Neuronal stem cell (in vitro differentiated cells): ENCODE results near the gene SP1.

Source experiments
- DNase-seq: peaks from one replicate; pipeline ENCODE4 v3.0.0-alpha.2; 2013; ENCODE audit warnings: low spot score
- H2AFZ ChIP-seq: one replicate; pipeline ENCODE4 v1.6.1; 2013; ENCODE audit warnings: mild to moderate bottlenecking, low read length, inconsistent platforms
- H2AK5ac ChIP-seq: 2 replicates; pipeline ENCODE4 v1.6.1; 2013; ENCODE audit warnings: low read depth, mild to moderate bottlenecking, inconsistent platforms, low read length, moderate library complexity, mixed read lengths
- H2BK120ac ChIP-seq: 2 replicates; pipeline ENCODE4 v1.6.1; 2013; ENCODE audit warnings: low read depth, mild to moderate bottlenecking, inconsistent platforms, low read length, moderate library complexity, mixed read lengths
- H2BK12ac ChIP-seq: one replicate; pipeline ENCODE4 v1.6.1; 2013; ENCODE audit warnings: low read length, inconsistent platforms
- H2BK15ac ChIP-seq: 2 replicates; pipeline ENCODE4 v1.6.1; 2013; ENCODE audit warnings: mild to moderate bottlenecking, low read length, inconsistent platforms, mixed read lengths
- H2BK5ac ChIP-seq: one replicate; pipeline ENCODE4 v1.6.1; 2013; ENCODE audit warnings: inconsistent platforms, mild to moderate bottlenecking, low read length, moderate library complexity
- H3K14ac ChIP-seq: one replicate; pipeline ENCODE4 v1.6.1; 2013; ENCODE audit warnings: low read length, inconsistent platforms
- H3K18ac ChIP-seq: 2 replicates; pipeline ENCODE4 v1.6.1; 2013; ENCODE audit warnings: low read length, inconsistent platforms
- H3K23ac ChIP-seq: 2 replicates; pipeline ENCODE4 v1.6.1; 2013; ENCODE audit warnings: low read depth, mild to moderate bottlenecking, mixed read lengths, low read length, inconsistent platforms; ENCODE audit not compliant: poor library complexity
- H3K27ac ChIP-seq: replicated peaks from 3 replicates; pipeline ENCODE4 v1.5.1; 2013; ENCODE audit warnings: low read length, inconsistent platforms
- H3K27me3 ChIP-seq, 3 experiments: 2 replicates each; pipeline ENCODE4 v1.6.1; 2013; ENCODE audit warnings: low read length in 3 of 3, mild to moderate bottlenecking in 2 of 3, inconsistent platforms in 1 of 3, low read depth in 1 of 3, mixed read lengths in 1 of 3, moderate library complexity in 1 of 3; ENCODE audit not compliant: control insufficient read depth in 3 of 3, insufficient read depth in 3 of 3
- H3K36me3 ChIP-seq, 2 donors: replicated peaks in 1 of 2; 2 replicates each; pipeline ENCODE4 v1.6.1; 2013; ENCODE audit warnings: low read length in 2 of 2; ENCODE audit not compliant: control insufficient read depth in 2 of 2, insufficient read depth in 2 of 2
- H3K4ac ChIP-seq: 2 replicates; pipeline ENCODE4 v1.6.1; 2013; ENCODE audit warnings: inconsistent platforms, mild to moderate bottlenecking, low read length, moderate library complexity
- H3K4me1 ChIP-seq, 2 donors: 1 replicate in 1 of 2; 2 replicates in 1 of 2; pipeline ENCODE4 v1.6.1; 2013; ENCODE audit warnings: low read length in 2 of 2, low read depth in 1 of 2; ENCODE audit not compliant: control insufficient read depth in 2 of 2, insufficient read depth in 1 of 2
- H3K4me2 ChIP-seq: one replicate; pipeline ENCODE4 v1.6.1; 2013; ENCODE audit warnings: mild to moderate bottlenecking, low read length, inconsistent platforms; ENCODE audit not compliant: insufficient read depth, poor library complexity, severe bottlenecking
- H3K4me3 ChIP-seq, 2 donors: 2 replicates each; pipeline ENCODE4 v1.5.1; 2013; ENCODE audit warnings: low read length in 2 of 2, mild to moderate bottlenecking in 2 of 2, inconsistent platforms in 1 of 2, moderate library complexity in 1 of 2
- H3K79me1 ChIP-seq: one replicate; pipeline ENCODE4 v1.6.1; 2013; ENCODE audit warnings: low read depth, mild to moderate bottlenecking, inconsistent platforms, low read length, moderate library complexity
- H3K9ac ChIP-seq: one replicate; pipeline ENCODE4 v1.6.1; 2013; ENCODE audit warnings: mild to moderate bottlenecking, low read depth, low read length, inconsistent platforms; ENCODE audit not compliant: poor library complexity
- H3K9me3 ChIP-seq, 2 donors: replicated peaks in 1 of 2; 2 replicates each; pipeline versions ENCODE3 to v1.6.1; 2013; ENCODE audit warnings: low read length in 2 of 2, mild to moderate bottlenecking in 2 of 2, inconsistent platforms in 1 of 2, low read depth in 1 of 2, mixed read lengths in 1 of 2, moderate library complexity in 1 of 2; ENCODE audit not compliant: control insufficient read depth in 2 of 2, insufficient read depth in 1 of 2
- H4K8ac ChIP-seq: one replicate; pipeline ENCODE4 v1.6.1; 2013; ENCODE audit warnings: low read depth, mild to moderate bottlenecking, inconsistent platforms, low read length, moderate library complexity
- H4K91ac ChIP-seq: one replicate; pipeline ENCODE4 v1.6.1; 2013; ENCODE audit warnings: low read length, low read depth, mild to moderate bottlenecking, inconsistent platforms; ENCODE audit not compliant: poor library complexity
- WGBS, 2 donors: extraction: QIAGEN DNeasy Blood & Tissue Kit; methylation state at CpG; one replicate each; pipeline ENCODE4 v1.1.7; 2013; ENCODE audit warnings: missing lambda C conversion rate in 2 of 2, mixed read lengths in 1 of 2; ENCODE audit not compliant: insufficient read length in 2 of 2, insufficient replicate concordance in 1 of 2; ENCODE audit errors: extremely low coverage in 2 of 2; 5-methylcytosine and 5-hydroxymethylcytosine counted together

Gene SP1

DNA sequence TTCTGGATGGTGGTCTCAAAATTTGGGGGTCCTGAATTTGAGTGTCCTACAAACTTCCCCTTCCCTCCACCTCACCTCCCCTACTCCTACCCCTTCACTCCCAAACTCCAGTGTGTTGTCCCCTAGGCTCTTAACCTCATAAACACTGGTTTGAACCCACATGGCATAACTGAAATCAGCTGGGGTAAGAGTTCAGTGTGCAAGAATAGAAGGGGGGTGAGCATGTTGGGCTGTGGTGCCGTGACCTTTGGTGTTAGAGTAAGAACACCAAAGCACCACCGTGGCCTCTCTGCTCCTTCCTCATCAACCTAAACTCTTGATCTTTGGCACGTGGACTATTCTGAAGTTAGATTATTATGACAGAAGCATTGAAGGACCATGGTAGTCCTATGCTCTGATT, 83.0 kb downstream of the SP1 start:
- no peak overlapping the region for H2BK12ac ChIP-seq
- peaks cover 74 to 100% of the 10 kb centered on the region in 2 donors for H3K36me3 ChIP-seq
- no peak overlapping the region for H3K18ac ChIP-seq
- H3K4me3 ChIP-seq, result no peak overlapping the region
- no peaks in the 10 kb centered on the region for H3K9me3 ChIP-seq
- H2BK15ac ChIP-seq, result no peak overlapping the region
- H3K79me1 ChIP-seq, result peaks cover 6% of the 10 kb centered on the region
- DNase-seq, result no peak
- no peak overlapping the region for H3K23ac ChIP-seq
- H3K14ac ChIP-seq, result no peak overlapping the region
- H3K27ac ChIP-seq, result no peak overlapping the region
- H2BK5ac ChIP-seq, result no peak overlapping the region
- no peak overlapping the region for H2AFZ ChIP-seq
- H3K27me3 ChIP-seq, result no peaks in the 10 kb centered on the region
- no peak overlapping the region for H4K8ac ChIP-seq
- no peak overlapping the region for H3K4me2 ChIP-seq
- no peak overlapping the region for H2AK5ac ChIP-seq
- no CpG with 5 or more reads among the region's 3 CpGs for WGBS, 2 donors
- H3K4ac ChIP-seq, result no peak overlapping the region
- no peak overlapping the region for H2BK120ac ChIP-seq
- no peak overlapping the region for H4K91ac ChIP-seq
- peaks cover 0 to 21% of the 10 kb centered on the region in 2 donors for H3K4me1 ChIP-seq
- H3K9ac ChIP-seq, result no peak overlapping the region

DNA sequence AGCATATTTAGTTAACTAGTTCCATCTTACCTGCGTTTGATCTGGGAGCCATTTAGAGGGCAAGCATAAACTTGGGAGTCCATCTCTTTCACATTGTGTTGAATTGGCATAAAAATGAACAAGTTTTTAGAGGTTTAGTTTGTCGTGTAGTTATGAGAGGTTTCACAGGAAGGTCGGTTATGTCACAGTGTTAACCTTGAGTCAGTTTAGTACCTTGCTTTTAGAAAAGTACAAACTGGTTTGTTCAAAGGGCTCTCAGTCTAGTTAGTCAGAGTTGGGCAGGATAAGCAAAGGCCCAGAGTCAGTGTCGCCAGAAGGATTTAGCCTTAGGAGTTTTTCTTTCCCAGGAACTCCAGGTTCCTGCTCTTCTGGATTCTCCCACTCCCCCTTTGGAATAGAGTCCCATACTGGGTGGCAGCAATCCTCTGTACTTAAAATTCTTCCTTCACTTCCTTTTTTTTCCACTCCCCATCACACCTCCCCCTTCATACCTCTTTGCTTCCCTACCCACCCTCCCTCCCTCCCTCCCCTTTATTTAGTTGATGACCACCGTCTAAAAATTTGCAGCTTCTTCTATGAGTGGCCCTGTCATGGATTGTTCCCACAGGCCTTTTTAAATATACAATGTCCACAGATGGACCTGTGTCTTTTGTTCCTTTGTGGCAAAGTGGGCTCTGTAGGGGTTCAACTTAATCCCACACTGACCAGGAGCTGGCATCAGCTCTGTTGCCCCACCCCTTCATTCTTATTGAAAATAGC, 84.0 kb downstream of the SP1 start:
- Histone ChIP-seq H3K23ac (no peak overlapping the region), H3K36me3 (peaks cover 75 to 100% of the 10 kb centered on the region in 2 donors), H2BK15ac (no peak overlapping the region), H3K14ac (no peak overlapping the region), H3K4me3 (no peak overlapping the region), H3K4ac (no peak overlapping the region), H3K79me1 (peaks cover 6% of the 10 kb centered on the region), H3K18ac (no peak overlapping the region), H3K4me1 (peaks cover 0 to 21% of the 10 kb centered on the region in 2 donors), H2BK120ac (no peak overlapping the region), H2AFZ (no peak overlapping the region), H4K91ac (no peak overlapping the region), H3K27me3 (no peaks in the 10 kb centered on the region), H2BK12ac (no peak overlapping the region), H2AK5ac (no peak overlapping the region), H3K4me2 (no peak overlapping the region), H4K8ac (no peak overlapping the region), H3K9me3 (no peaks in the 10 kb centered on the region), H3K9ac (no peak overlapping the region), H3K27ac (peak overlapping the region; percentile 42), H2BK5ac (no peak overlapping the region)
- no CpG with 5 or more reads among the region's 5 CpGs for WGBS, 2 donors
- DNase-seq, result no peak

DNA sequence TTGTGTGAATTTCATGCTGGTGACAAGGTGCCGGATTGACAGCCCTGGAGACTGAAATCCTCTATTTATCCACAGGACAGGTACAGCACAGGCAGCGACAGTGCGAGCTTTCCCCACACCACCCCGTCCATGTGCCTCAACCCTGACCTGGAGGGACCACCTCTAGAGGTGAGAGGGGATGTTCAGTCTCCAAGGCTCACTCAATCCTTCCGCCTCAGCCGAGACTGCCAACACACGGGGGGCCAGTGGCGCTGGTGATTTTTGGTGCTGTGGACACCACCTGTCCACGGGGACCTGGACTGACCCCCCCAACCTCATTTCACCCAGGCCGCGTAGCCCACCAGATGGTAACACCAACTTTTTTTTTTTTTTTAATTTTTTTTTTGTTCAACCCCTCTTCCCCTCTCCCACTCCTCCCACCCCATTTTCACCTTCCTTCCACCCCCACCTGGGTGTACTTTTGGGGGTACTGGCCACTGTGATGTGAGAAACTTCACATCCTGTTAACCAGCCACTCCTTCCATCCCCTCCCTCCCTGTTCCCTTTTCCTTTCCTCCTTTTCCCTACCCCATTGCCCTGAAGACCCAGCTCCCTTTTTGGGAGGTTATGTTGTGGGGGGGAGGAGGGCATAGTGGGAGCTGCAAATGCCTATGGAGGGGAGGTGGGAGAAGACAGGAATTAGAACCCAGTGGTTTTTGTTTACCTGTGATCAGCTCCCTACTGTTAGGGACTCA, 84.9 kb downstream of the SP1 start:
- Histone ChIP-seq H3K36me3 (peaks cover 75 to 100% of the 10 kb centered on the region in 2 donors), H3K27ac (peak overlapping the region; percentile 50), H2BK15ac (no peak overlapping the region)

DNA sequence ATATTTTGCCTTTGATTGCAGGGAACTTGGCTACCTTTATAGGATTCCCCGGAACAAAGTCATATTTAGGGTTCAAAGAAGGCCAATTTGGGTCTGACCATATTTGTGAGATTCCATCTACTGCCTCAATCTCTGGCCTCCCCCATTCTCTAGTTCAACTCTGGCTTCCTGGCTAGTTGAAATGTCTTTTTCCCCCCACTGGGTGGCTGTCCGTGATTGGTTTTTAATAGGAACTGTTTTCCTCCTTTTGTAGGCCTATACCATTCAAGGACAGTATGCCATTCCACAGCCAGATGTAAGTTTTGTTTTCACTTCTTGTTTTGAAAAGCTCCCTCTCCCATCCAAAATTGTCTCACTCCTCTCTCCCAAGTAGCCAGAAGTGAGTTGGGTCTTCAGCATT, 85.7 kb downstream of the SP1 start:
- Histone ChIP-seq H3K4me2 (no peak overlapping the region), H3K9ac (no peak overlapping the region), H3K23ac (no peak overlapping the region), H3K27me3 (no peaks in the 10 kb centered on the region), H2BK5ac (no peak overlapping the region), H3K36me3 (peaks cover 73 to 100% of the 10 kb centered on the region in 2 donors), H2BK120ac (no peak overlapping the region), H3K4ac (no peak overlapping the region), H3K79me1 (peaks cover 6% of the 10 kb centered on the region), H2BK15ac (no peak overlapping the region), H3K4me3 (no peak overlapping the region), H3K9me3 (no peaks in the 10 kb centered on the region), H3K14ac (no peak overlapping the region), H3K27ac (no peak overlapping the region), H4K8ac (no peak overlapping the region), H2AK5ac (no peak overlapping the region), H2AFZ (no peak overlapping the region), H3K18ac (no peak overlapping the region), H2BK12ac (no peak overlapping the region), H4K91ac (no peak overlapping the region), H3K4me1 (peaks cover 0 to 19% of the 10 kb centered on the region in 2 donors)
- no CpG with 5 or more reads among the region's 2 CpGs for WGBS, 2 donors
- DNase-seq, result no peak

More for the DNA sequence above, 84.9 kb downstream of the SP1 start:
- no peak overlapping the region for H3K4me2 ChIP-seq
- no peak overlapping the region for H3K9ac ChIP-seq
- H2BK12ac ChIP-seq, result no peak overlapping the region
- no peaks in the 10 kb centered on the region for H3K27me3 ChIP-seq
- H3K4me3 ChIP-seq, result peak overlapping the region in 1 of 2 donors; percentile 49
- H3K79me1 ChIP-seq, result peaks cover 6% of the 10 kb centered on the region
- H2BK5ac ChIP-seq, result no peak overlapping the region
- no peak overlapping the region for H4K91ac ChIP-seq
- H2BK120ac ChIP-seq, result no peak overlapping the region
- H4K8ac ChIP-seq, result no peak overlapping the region
- WGBS, 2 donors, result no CpG with 5 or more reads among the region's 11 CpGs
- no peak overlapping the region for H3K18ac ChIP-seq
- no peak overlapping the region for H2AFZ ChIP-seq
- DNase-seq, result no peak
- H3K14ac ChIP-seq, result no peak overlapping the region
- H3K23ac ChIP-seq, result no peak overlapping the region
- H3K9me3 ChIP-seq, result no peaks in the 10 kb centered on the region
- peaks cover 0 to 19% of the 10 kb centered on the region in 2 donors for H3K4me1 ChIP-seq
- no peak overlapping the region for H3K4ac ChIP-seq
- H2AK5ac ChIP-seq, result no peak overlapping the region
